ENCODE data around the gene RAB19.

Gene RAB19

GRCh38 chr7:140455743-140456142 is 51.9 kb downstream of the RAB19 start:
- H3K4me2 ChIP-seq (ENCODE audit: low read depth, low read length), result no peak overlapping the region
- TF ChIP-seq EZH2 (optimal IDR thresholded peaks at IDR 0.05; ENCODE audit: low read depth, low read length) (no peak), CTCF (IDR thresholded peaks at IDR 0.05; ENCODE audit: low read length) (no peak), EZH2phosphoT487 (IDR thresholded peaks at IDR 0.05; ENCODE audit: low read length) (no peak)
- 0 out of 2 replicates have a peak, but pooled peaks cover 5% of the 10 kb centered on the region for H3K36me3 ChIP-seq (replicated peaks; ENCODE audit: insufficient read depth, low read length)

DNA sequence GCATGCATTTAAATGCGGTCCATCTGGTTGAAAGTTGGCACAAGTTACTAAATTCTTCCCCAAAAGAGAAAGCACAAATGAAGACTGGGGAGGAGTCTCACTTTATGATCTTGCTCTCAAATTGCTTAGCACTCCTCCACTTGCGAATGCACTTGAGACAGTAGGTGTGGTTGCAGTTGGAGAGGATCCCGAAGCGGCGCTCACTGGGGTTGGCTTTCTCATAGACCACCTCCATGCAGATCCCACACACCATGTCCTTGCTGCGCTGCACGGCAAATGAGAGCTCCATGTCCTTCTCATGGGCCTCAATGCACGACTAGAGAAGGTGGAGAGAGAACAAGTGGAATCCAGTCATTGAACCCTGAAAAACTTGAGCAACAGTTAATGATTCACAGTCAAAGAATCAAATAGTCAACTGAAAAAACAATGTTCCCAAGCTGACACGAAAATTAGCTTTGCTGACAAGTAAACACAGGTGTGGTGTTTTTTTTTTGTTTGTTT is 52.7 kb downstream of the RAB19 start:
- Histone ChIP-seq H3K4me2 (ENCODE audit: low read depth, low read length) (no peak overlapping the region), H4K20me1 (ENCODE audit: insufficient read depth, low read length) (no peaks in the 10 kb centered on the region), H3K4me3 (ENCODE audit: low read length) (no peak overlapping the region), H3K9ac (ENCODE audit: low read length) (no peak overlapping the region), H3K27ac (ENCODE audit: low read length) (no peak overlapping the region), H3K4me1 (ENCODE audit: low read length) (no peaks in the 10 kb centered on the region), H3K36me3 (replicated peaks; ENCODE audit: insufficient read depth, low read length) (0 out of 2 replicates have a peak, but pooled peaks cover 5% of the 10 kb centered on the region), H3K27me3 (replicated peaks; ENCODE audit: insufficient read depth, low read length) (no peaks in the 10 kb centered on the region), H2AFZ (ENCODE audit: low read length) (no peak overlapping the region), H3F3A (ENCODE audit: insufficient read depth, low read length) (no peaks in the 10 kb centered on the region), H3K9me2 (replicated peaks; ENCODE audit: insufficient read depth, low read length) (no peaks in the 10 kb centered on the region), H3K9me3 (replicated peaks; ENCODE audit: insufficient read depth, low read length) (no peaks in the 10 kb centered on the region), H3K79me2 (ENCODE audit: low read length) (no peaks in the 10 kb centered on the region)
- TF ChIP-seq EZH2phosphoT487 (IDR thresholded peaks at IDR 0.05; ENCODE audit: low read length) (no peak), CTCF (IDR thresholded peaks at IDR 0.05; ENCODE audit: low read length) (no peak), EZH2 (optimal IDR thresholded peaks at IDR 0.05; ENCODE audit: low read depth, low read length) (no peak)
- no peak for DNase-seq

More at GRCh38 chr7:140455743-140456142, 51.9 kb downstream of the RAB19 start:
- no peaks in the 10 kb centered on the region for H3K79me2 ChIP-seq (ENCODE audit: low read length)
- no peaks in the 10 kb centered on the region for H3K27me3 ChIP-seq (replicated peaks; ENCODE audit: insufficient read depth, low read length)
- H3K27ac ChIP-seq (ENCODE audit: low read length), result no peak overlapping the region
- H3K4me1 ChIP-seq (ENCODE audit: low read length), result no peaks in the 10 kb centered on the region
- no peaks in the 10 kb centered on the region for H3K9me3 ChIP-seq (replicated peaks; ENCODE audit: insufficient read depth, low read length)
- H3K9ac ChIP-seq (ENCODE audit: low read length), result no peak overlapping the region
- no peak overlapping the region for H3K4me3 ChIP-seq (ENCODE audit: low read length)
- no peak overlapping the region for H2AFZ ChIP-seq (ENCODE audit: low read length)
- H3K9me2 ChIP-seq (replicated peaks; ENCODE audit: insufficient read depth, low read length), result no peaks in the 10 kb centered on the region
- no peaks in the 10 kb centered on the region for H4K20me1 ChIP-seq (ENCODE audit: insufficient read depth, low read length)
- no peak for DNase-seq
- H3F3A ChIP-seq (ENCODE audit: insufficient read depth, low read length), result no peaks in the 10 kb centered on the region

GRCh38 chr7:140458201-140458600 is 54.3 kb downstream of the RAB19 start:
- Histone ChIP-seq H3F3A (ENCODE audit: insufficient read depth, low read length) (no peaks in the 10 kb centered on the region), H3K4me1 (ENCODE audit: low read length) (no peaks in the 10 kb centered on the region), H3K79me2 (ENCODE audit: low read length) (no peaks in the 10 kb centered on the region; the same call in 1 of the 2 replicates), H3K9ac (ENCODE audit: low read length) (no peak overlapping the region), H3K4me2 (ENCODE audit: low read depth, low read length) (no peak overlapping the region), H3K9me3 (replicated peaks; ENCODE audit: insufficient read depth, low read length) (no peaks in the 10 kb centered on the region), H3K36me3 (replicated peaks; ENCODE audit: insufficient read depth, low read length) (0 out of 2 replicates have a peak, but pooled peaks cover 5% of the 10 kb centered on the region), H4K20me1 (ENCODE audit: insufficient read depth, low read length) (no peaks in the 10 kb centered on the region), H3K9me2 (replicated peaks; ENCODE audit: insufficient read depth, low read length) (no peaks in the 10 kb centered on the region), H2AFZ (ENCODE audit: low read length) (no peak overlapping the region), H3K4me3 (ENCODE audit: low read length) (no peak overlapping the region), H3K27ac (ENCODE audit: low read length) (no peak overlapping the region), H3K27me3 (replicated peaks; ENCODE audit: insufficient read depth, low read length) (no peaks in the 10 kb centered on the region)
- TF ChIP-seq EZH2phosphoT487 (IDR thresholded peaks at IDR 0.05; ENCODE audit: low read length) (no peak), CTCF (IDR thresholded peaks at IDR 0.05; ENCODE audit: low read length) (no peak), EZH2 (optimal IDR thresholded peaks at IDR 0.05; ENCODE audit: low read depth, low read length) (no peak)
- no peak for DNase-seq

Data from MM.1S (cell line).